Neural cell (in vitro differentiated cells): ENCODE results near the gene PHF8. TPM values are rescaled to one million over a fixed set of nuclear protein-coding genes. Genes with fewer than 3 reads are reported as not detected.

Source experiments
- H2AFZ ChIP-seq: fragments of 200-600, 300-800 bp; sonication (generic), shearing (Covaris generic); 2 replicates; pipeline ENCODE4 v1.6.0; 2014; ENCODE audit warnings: low read depth, mild to moderate bottlenecking, antibody characterized with exemption, low read length, moderate library complexity
- H3F3A ChIP-seq: fragments of 200-600 bp; shearing (Covaris generic); 2 replicates; pipeline ENCODE4 v1.6.1; 2016; ENCODE audit warnings: mild to moderate bottlenecking, moderate library complexity, mixed read lengths, antibody characterized with exemption, low read length; ENCODE audit not compliant: insufficient read depth, poor library complexity, severe bottlenecking
- H3K27ac ChIP-seq: fragments of 200-600, 300-800 bp; sonication (generic), shearing (Covaris generic); 2 replicates; pipeline ENCODE4 v1.5.1; 2014; ENCODE audit warnings: mild to moderate bottlenecking, low read length, moderate library complexity
- H3K27me3 ChIP-seq: fragments of 300-800, 200-600 bp; sonication (generic), shearing (Covaris generic); 2 replicates; pipeline ENCODE4 v1.6.0; 2014; ENCODE audit warnings: mild to moderate bottlenecking, low read depth, low read length, moderate library complexity; ENCODE audit not compliant: insufficient read depth
- H3K36me3 ChIP-seq: fragments of 300-800, 200-600 bp; sonication (generic), shearing (Covaris generic); 2 replicates; pipeline ENCODE4 v1.5.1; 2014; ENCODE audit warnings: mild to moderate bottlenecking, antibody characterized with exemption, low read length, moderate library complexity; ENCODE audit not compliant: insufficient read depth
- H3K4me2 ChIP-seq: fragments of 300-800, 200-600 bp; sonication (generic), shearing (Covaris generic); 2 replicates; pipeline ENCODE4 v1.6.0; 2014; ENCODE audit warnings: mild to moderate bottlenecking, low read length
- H3K4me3 ChIP-seq: fragments of 300-800, 200-600 bp; sonication (generic), shearing (Covaris generic); 2 replicates; pipeline ENCODE4 v1.5.1; 2014; ENCODE audit warnings: mild to moderate bottlenecking, low read length, moderate library complexity
- H3K79me2 ChIP-seq: fragments of 200-600 bp; shearing (Covaris generic); replicated peaks from 2 replicates; pipeline ENCODE4 v1.6.0; 2014; ENCODE audit warnings: mild to moderate bottlenecking, low read length, moderate library complexity; ENCODE audit not compliant: insufficient read depth
- H3K9ac ChIP-seq: fragments of 300-800, 200-600 bp; sonication (generic), shearing (Covaris generic); 2 replicates; pipeline ENCODE4 v1.6.1; 2016; ENCODE audit warnings: mild to moderate bottlenecking, low read length, mixed read lengths
- H3K9me2 ChIP-seq: fragments of 200-600 bp; shearing (Covaris generic); 2 replicates; pipeline ENCODE4 v1.6.1; 2016; ENCODE audit warnings: mild to moderate bottlenecking, low read length, mixed read lengths; ENCODE audit not compliant: insufficient read depth
- H3K9me3 ChIP-seq: fragments of 200-600, 300-800 bp; sonication (generic), shearing (Covaris generic); 2 replicates; pipeline ENCODE4 v1.6.1; 2016; ENCODE audit warnings: mild to moderate bottlenecking, mixed run types, low read length, moderate library complexity, mixed read lengths
- H4K20me1 ChIP-seq: fragments of 200-600 bp; shearing (Covaris generic); 2 replicates; pipeline ENCODE4 v1.6.1; 2016; ENCODE audit warnings: mild to moderate bottlenecking, mixed run types; ENCODE audit not compliant: insufficient read depth
- CTCF ChIP-seq: fragments of 450-650 bp; IDR thresholded peaks from 2 replicates; pipeline ENCODE4 v1.5.1; 2014; ENCODE audit warnings: antibody characterized with exemption, mild to moderate bottlenecking, moderate library complexity; ENCODE audit not compliant: poor library complexity, severe bottlenecking
- EP300 ChIP-seq: fragments of 450-650 bp; conservative IDR thresholded peaks from 2 replicates; pipeline ENCODE4 v1.6.1; 2014; ENCODE audit warnings: antibody characterized with exemption, mild to moderate bottlenecking, moderate library complexity; ENCODE audit not compliant: poor library complexity, severe bottlenecking
- EZH2 ChIP-seq: fragments of 200-600, 300-800 bp; shearing (Covaris generic), sonication (generic); IDR thresholded peaks from 2 replicates; pipeline ENCODE4 v1.6.1; 2014; ENCODE audit warnings: antibody characterized with exemption, low read length, borderline replicate concordance, mild to moderate bottlenecking; ENCODE audit not compliant: insufficient read depth, poor library complexity, severe bottlenecking
- MXI1 ChIP-seq: fragments of 450-650 bp; conservative IDR thresholded peaks from 2 replicates; pipeline ENCODE4 v1.6.1; 2014; ENCODE audit warnings: antibody characterized with exemption, mild to moderate bottlenecking; ENCODE audit not compliant: poor library complexity, severe bottlenecking
- POLR2AphosphoS5 ChIP-seq: IDR thresholded peaks from 2 replicates; pipeline ENCODE4 v1.6.1; 2012
- RAD21 ChIP-seq: fragments of 450-650 bp; conservative IDR thresholded peaks from 2 replicates; pipeline ENCODE4 v1.6.1; 2014; ENCODE audit warnings: antibody characterized with exemption, mild to moderate bottlenecking, moderate library complexity
- REST ChIP-seq: IDR thresholded peaks from 2 replicates; pipeline ENCODE4 v1.6.1; 2012; ENCODE audit warnings: borderline replicate concordance
- SMC3 ChIP-seq: fragments of 450-650 bp; conservative IDR thresholded peaks from 2 replicates; pipeline ENCODE4 v1.6.1; 2014; ENCODE audit warnings: antibody characterized with exemption, mild to moderate bottlenecking, moderate library complexity; ENCODE audit not compliant: poor library complexity
- TAF1 ChIP-seq: IDR thresholded peaks from 2 replicates; pipeline ENCODE4 v1.6.1; 2012; ENCODE audit warnings: low read depth
- polyA plus RNA-seq: library from polyadenylated mRNA; depleted of rRNA; stranded (reverse); fragments of >200 nt; gene quantifications from 2 replicates; pipeline ENCODE4 v1.2.3, GENCODE V29; 2014

Gene PHF8
- polyA plus RNA-seq, 1 donor from 2014 or later, result 9.8 TPM

- no peak overlapping the region for H2AFZ ChIP-seq
- H3K4me2 ChIP-seq, result no peak overlapping the region
- no peak overlapping the region for H3K9ac ChIP-seq
- no peaks in the 10 kb centered on the region for H3K27me3 ChIP-seq
- TF ChIP-seq RAD21 (no peak), CTCF (no peak), REST (no peak), MXI1 (no peak), TAF1 (no peak), EP300 (no peak), EZH2 (no peak), POLR2AphosphoS5 (no peak), SMC3 (no peak)
- no peaks in the 10 kb centered on the region for H3K9me3 ChIP-seq
- H3K36me3 ChIP-seq, result no peaks in the 10 kb centered on the region
- no peaks in the 10 kb centered on the region for H3K79me2 ChIP-seq
- peak overlapping the region; percentile 84 for H3K4me3 ChIP-seq
- peaks cover 5% of the 10 kb centered on the region for H3F3A ChIP-seq
- H3K27ac ChIP-seq, result peak overlapping the region; percentile 86
- H4K20me1 ChIP-seq, result no peaks in the 10 kb centered on the region
- H3K9me2 ChIP-seq, result no peaks in the 10 kb centered on the region
These were observed 1.4 kb upstream of the PHF8 start for GRCh38 chrX:54045563-54046228.

- H2AFZ ChIP-seq, result peak overlapping the region; percentile 25
- peak overlapping the region; percentile 19 for H3K4me2 ChIP-seq
- no peaks in the 10 kb centered on the region for H4K20me1 ChIP-seq
- H3K4me3 ChIP-seq, result peak overlapping the region; percentile 84
- H3K27ac ChIP-seq, result peak overlapping the region; percentile 86
- peaks cover 5% of the 10 kb centered on the region for H3F3A ChIP-seq
- H3K9me3 ChIP-seq, result no peaks in the 10 kb centered on the region
- H3K36me3 ChIP-seq, result no peaks in the 10 kb centered on the region
- H3K27me3 ChIP-seq, result no peaks in the 10 kb centered on the region
- no peaks in the 10 kb centered on the region for H3K9me2 ChIP-seq
- TF ChIP-seq CTCF (no peak), MXI1 (no peak), EP300 (no peak), SMC3 (no peak), TAF1 (no peak), REST (no peak), POLR2AphosphoS5 (no peak), RAD21 (no peak), EZH2 (no peak)
- H3K79me2 ChIP-seq, result no peaks in the 10 kb centered on the region
- peak overlapping the region; percentile 70 for H3K9ac ChIP-seq
These were observed 635 bp upstream of the PHF8 start for GRCh38 chrX:54044877-54045338.
